Activated CD8-positive, alpha-beta memory T cell treated with anti-CD3 and anti-CD28 coated beads for 1 hour (primary cell): ENCODE measurements around the gene PRXL2B.
"Not testable (repeated sequence)": the region's sequence is repeated elsewhere in the genome, so short reads cannot be mapped to it uniquely, and the experiment has no call there.

Experiments
- DNase-seq, 2 donors: peaks; one replicate each; pipeline ENCODE4 v3.0.0-alpha.2; 2020; ENCODE audit warnings: low read depth in 1 of 2; ENCODE audit errors: extremely low read depth in 1 of 2

Gene PRXL2B

DNA sequence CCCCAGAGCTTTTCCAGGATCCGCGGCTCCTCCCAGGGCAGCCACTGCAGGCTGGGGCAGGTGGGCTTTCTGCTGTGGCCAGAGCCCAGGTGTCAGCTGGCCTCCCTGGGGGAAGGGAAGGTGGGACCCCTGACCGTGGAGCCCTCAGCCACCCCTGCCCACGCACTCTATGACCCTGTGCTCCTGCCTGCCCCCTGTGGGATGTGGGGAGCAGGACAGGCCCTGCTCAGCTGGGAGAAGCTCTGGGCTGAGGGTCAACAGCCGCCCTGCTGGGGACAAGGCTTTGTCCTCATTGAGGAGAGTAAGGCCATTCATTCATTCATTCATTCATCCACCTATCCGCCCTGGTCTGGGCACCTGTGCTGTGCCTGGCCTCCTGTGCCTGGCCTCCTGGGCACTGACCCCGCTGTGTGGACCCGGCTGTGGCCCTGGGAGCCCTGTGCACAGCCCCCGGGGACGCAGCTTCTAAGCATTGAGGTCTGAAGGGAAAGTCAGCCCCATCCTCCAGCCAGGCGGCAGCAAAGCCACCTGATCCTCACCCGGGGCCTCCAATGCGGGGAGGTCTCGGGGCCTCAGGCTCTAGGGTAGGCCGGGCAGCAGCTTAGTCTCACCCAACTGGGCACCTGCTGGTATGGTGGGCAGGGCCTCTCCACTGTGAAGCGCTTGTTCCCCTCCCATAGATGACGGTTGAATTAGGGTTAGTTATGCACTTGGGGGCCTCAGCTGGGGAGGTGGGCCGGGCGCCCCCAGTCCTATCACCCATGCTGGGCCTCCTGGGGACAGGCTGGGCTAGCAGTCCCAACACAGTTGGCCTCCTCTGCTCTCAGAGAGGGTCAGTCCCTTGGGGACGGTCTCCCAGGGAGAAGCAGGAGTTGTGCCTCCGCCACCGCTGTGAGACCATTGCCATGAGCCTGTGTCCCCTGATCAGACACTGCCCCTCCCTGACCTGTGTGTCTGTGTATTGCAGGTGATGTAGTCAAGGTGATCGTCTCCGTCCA, 24.4 kb upstream of the PRXL2B start:
- no peak for DNase-seq

DNA sequence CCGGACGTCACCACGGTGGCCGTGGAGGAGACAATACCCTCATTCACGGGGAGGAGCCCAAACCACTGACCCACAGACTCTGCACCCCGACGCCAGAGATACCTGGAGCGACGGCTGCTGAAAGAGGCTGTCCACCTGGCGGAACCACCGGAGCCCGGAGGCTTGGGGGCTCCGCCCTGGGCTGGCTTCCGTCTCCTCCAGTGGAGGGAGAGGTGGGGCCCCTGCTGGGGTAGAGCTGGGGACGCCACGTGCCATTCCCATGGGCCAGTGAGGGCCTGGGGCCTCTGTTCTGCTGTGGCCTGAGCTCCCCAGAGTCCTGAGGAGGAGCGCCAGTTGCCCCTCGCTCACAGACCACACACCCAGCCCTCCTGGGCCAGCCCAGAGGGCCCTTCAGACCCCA, 23.4 kb upstream of the PRXL2B start:
- no peak for DNase-seq

DNA sequence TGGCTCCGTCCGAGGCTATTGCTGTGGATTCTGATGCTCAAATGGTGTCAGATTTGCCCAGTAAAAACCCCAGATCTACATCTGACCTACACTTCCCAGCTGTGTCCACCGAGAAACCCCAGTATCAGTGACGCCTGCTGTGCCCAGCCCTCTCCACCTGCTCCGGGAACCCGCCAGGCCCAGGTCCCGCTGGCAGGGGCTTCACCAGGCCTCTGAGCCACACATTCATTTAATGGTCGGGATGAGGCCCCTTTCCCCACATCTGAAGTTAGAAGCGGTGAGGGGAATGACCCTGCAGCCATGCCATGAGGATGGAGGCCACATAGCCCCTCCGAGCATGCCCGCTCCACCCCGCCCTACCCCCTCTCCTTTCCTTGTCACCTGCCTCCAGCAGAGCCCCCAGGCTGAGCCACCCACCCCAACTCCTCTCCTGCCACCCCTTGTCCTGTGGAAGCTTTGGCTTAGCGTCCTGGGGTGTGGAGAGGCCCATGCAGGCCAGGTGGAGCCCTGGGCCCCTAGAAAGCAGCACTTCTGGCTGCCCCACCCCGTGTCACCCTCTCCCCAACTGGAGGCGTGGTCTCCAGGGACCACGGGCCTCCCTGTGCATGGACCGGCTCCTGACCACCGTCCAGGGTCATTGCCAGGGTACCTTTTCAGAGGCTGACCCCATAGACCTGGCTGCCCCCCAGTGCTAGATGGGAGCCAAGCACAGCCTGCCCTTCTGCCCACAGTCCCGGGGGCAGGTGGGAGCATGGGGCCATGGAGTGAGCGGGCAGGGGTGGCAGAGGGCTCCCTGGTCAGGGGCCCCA, 22.4 kb upstream of the PRXL2B start:
- DNase-seq: no peak

DNA sequence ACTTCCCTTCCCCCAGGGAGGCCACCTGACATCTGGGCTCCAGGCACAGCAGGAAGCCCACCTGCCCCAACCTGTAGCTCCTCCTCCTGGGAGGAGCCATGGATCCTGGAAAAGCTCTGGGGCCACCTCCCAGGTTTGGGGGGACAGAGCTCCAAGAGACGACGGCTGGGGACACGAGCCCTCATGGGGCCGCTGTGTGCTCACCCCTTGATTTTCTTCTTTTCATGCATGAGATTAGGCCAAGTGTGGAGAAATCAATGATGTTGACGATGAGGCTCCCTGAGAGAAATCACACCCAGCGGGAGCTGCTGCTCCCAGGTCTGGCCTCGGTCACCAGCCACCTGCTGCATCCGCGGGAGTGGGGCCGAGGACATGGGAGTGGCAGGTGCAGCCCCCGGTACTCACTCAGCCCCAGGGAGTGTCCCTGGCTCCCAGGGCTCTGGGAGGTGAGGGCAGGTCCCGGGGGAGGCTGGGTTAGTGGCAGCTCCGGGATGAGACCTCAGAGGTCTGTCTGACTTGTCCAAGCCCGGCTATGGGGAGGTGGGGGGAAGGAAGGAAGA, 21.7 kb upstream of the PRXL2B start:
- no peak for DNase-seq

DNA sequence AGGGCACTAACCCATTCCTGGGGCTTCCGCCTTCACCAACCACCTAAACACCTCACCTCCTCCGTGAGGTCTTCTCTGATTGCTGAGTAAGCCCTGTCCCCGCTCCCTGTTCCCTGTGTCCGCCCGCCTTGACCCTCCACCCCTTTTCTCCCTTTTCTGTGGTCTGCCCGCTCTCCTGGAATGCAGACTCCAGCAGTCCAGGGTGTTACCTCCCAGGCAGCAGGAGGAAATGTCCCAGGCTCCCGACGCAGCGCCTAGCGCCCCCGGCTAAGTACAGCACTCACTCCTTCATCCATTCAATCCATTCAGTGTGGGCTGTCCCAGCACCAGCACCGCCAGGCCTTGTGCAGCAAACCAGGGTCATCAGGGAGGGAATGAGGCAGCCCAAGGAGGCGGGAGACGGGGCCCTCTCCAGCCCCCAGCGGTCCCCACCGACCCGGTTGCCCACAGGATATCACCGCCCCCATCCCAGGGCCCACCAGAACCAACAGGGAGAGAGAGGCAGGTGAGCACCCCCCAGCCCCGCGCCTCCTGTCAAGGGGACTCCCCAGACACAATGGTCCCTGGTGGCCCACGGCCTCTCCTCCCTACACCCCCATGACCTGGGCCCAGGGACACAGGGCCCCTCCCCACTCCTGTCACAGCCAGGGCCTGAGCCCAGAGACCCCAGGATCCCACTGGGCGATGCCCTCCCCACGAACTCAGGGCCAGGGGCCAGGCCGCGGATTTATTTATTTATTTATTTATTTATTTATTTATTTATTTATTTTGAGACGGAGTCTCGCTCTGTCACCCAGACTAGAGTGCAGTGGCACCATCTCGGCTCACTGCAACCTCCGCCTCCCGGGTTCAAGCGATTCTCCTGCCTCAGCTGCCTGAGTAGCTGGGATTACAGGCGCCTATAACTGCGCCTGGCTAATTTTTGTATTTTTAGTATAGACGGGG, 20.2 kb upstream of the PRXL2B start:
- no peak for DNase-seq

DNA sequence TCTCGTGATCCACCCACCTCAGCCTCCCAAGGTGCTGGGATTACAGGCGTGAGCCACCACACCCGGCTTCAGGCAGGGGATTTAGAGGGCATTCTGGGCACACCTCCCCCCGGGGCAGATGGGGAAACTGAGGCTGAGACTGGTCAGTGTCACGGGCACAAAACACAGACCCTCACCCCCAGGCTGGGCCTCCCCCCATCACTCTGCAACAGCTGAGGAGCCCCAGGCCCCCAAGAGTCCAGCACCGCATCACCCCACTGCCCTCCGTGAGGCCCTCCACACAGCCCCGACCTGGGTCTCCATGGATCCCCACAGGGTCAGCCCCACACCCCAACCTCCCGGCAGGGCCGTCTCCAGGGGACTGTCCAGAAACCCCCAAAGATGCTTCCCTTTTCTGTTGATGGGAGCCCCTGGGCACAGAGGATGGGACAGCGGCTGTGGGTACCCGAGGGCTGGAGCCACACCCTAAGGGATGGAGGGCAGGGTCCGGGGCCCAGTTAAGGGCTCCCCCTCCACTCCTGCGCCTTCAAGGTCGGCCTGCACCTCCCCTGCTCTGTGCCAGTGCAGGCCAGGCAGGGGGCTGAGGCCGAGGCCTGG, 19.4 kb upstream of the PRXL2B start:
- DNase-seq: no peak

DNA sequence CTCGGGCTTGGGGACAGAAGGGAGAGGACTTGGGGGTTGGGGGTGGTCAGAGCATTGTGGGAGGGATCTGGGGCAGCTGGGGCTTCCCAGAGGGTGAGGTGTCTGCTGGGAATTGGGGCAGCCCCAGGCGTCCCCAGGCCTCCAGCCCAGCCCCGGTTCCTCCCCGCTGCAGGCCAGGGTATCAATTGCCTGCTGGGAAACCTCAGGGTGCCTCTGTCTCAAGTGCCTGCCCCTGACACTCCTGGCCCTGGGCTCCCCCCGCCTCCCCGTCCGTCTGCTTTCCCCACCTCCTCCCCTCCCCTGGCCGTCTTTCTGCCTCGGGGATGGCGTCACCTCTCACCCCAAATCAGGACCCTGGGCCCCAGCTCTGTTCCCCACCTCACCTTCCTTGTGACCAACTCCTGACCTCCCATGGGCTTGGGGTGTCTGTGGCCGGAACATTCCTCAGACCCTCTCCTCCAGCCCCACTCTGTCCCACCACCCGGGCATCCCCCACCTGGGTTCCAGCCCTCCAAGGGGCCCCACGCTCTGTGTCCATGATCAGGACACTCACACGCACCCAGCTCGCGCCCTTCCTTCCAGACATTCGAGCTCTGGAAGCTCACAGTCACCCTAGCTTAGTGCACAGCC, 18.3 kb upstream of the PRXL2B start:
- DNase-seq: not testable (repeated sequence)

DNA sequence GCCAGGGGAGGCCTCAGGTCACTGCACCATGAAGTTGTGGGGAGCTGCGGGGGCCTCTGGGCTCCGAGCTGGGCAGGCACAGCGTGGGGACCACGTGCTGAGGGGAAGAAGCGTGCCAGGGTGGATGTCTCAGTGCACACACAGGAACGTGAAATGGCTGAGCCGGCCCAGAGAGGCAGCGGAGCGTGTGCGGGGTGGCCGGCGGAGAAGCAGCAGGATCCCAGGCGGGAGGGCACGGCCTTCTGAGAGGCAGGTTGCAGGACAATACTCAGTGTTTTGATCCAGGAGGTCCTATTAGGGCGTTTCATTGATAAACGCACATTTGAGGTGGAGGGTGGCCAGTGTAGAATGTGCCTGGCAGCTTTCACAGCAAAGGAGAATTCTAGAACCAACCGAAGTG, 17.5 kb upstream of the PRXL2B start:
- no peak for DNase-seq

DNA sequence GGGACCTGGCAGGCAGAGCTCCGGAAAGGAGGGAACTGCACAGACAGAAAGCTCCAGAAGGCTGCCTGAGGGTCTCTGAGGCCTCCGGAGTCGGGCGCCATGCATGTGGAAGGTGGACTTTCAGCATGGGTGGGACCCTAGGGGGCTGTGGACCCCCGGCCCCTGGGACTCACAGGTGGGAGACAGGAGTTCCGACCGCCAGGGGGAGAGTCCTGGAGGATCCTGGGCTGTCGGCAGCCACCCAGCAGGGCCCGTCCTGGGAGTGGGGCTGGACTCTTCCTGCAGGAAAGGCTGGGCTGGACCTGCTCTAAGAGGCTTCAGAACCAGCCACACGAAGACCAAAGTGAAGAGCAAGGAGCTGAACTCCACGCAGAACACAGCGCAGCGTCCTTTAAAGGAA, 16.9 kb upstream of the PRXL2B start:
- not testable (repeated sequence) for DNase-seq

DNA sequence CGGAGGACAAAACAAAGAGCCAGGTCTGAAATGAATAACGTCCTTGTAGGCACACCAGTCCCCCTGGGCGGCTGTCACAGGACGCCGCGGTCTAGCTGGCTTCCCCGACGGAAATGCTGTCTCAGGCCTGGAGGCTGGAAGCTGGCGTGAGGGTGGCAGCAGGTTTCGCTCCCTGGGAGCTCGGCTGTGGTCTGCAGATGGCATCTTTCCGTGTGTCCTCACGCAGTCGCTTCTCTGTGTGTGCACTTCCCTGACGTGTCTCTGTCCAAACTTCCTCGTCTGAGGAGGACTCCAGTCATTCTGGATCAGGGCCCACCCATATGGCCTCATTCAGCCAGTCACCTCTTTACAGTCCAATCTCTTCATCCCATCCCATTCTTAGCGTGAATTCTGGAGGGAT, 16.2 kb upstream of the PRXL2B start:
- DNase-seq: no peak

DNA sequence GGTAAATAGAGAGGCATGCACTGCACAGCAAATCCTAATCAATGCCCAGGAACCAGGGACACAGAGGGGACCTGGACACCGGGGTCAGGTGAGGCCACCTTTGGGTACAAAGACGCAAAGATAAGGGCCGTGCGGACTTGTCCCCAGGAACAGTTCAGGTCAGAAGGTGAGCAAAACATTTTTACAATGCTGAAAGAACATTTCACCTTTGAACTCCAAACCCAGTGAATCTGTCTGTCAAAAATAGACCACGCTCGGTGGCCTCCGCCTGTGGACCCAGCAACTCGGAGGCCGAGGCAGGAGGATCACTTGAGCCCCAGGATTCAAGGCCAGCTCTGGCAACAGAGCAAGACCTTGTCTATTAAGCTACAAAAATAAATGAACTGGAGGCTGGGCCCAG, 15.2 kb upstream of the PRXL2B start:
- no peak for DNase-seq

DNA sequence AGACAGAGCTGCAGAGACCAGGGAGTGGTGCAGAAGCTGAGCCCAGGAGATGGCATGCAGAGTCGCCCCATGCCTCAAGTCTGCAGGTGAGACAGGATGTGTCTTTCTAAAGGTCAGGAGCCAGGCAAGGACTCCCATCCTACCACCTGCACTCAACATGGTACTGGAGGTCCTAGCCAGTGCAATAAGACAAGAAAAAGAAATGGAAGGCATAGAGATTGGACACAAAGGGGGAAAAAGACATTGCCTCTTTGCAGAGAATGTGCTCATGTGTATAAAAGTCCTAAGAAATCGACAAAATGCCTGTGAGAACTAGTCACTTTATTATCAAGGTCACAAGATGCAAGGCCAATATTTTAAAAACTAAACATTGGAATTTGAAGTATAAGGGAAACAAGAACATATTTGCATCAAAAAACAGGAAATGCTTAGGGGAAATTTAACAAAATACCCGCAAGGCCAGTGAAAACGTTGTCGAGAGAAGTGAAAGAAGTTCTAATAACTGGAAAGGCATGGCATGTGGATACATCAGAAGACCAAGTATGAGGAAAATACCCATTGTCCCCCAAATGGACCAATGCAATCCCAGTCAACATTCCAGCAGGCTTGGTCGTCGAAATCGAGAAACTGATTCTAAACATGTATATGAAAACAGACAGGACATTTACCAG, 13.2 kb upstream of the PRXL2B start:
- no peak for DNase-seq

DNA sequence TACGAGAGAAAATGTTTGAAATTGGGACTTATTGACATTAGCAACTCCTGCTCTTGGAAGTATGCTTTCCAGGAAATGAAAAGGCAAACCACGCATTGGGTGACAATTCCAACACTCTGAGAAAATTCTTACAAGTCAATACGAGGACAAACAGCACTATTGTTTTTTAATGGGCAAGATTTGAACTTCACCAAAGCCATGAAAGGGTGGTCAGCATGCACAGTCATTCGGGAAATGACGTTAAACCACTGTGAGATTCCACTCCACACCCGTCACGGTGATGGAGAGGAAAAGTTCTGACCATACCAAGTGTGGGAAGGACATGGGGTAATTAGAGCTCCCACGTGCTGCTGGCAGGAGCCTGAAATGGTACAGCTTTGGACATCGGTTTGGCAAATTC, 12.2 kb upstream of the PRXL2B start:
- DNase-seq: no peak

DNA sequence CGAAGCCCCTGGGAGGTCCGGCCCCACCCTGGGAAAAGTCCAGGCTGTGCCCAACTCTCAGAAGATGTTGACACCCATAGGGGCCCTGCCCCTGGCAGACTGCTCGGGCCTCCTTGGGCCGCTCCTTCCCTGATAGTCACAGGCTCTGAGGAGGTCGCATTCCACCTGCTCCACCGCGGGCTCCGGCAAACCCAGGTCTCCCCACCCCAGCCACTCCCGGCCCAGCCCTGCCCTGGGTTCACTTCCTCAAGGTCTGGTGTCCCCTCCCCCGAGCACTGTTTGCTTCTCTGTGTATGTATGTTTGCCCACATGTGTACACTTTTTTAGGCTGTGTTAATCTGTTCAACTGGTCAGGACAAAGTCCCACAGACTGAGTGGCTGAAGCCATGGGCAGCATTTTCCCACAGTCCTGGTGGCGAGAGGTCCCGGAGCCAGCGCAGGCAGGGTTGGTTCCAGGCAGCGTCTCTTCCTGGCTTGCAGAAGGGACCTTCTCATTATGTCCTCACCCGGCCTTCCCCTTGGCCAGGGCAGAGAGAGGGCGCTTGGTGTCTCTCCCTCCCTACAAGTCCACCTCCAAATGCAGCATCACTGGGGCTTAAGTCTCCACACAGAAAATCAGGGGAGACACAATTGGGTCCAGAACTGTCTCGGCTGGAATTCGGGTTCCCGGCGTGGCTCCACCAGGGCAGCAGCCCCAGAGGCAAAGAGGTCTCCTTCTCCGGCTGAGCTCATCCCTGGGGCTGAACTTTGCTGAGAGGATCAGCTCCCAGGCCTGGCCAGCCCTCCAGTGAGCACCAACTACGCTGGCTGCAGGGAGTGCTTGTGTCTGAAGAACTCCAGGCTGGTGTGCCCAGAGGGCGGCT, 10.5 kb upstream of the PRXL2B start:
- no peak for DNase-seq

DNA sequence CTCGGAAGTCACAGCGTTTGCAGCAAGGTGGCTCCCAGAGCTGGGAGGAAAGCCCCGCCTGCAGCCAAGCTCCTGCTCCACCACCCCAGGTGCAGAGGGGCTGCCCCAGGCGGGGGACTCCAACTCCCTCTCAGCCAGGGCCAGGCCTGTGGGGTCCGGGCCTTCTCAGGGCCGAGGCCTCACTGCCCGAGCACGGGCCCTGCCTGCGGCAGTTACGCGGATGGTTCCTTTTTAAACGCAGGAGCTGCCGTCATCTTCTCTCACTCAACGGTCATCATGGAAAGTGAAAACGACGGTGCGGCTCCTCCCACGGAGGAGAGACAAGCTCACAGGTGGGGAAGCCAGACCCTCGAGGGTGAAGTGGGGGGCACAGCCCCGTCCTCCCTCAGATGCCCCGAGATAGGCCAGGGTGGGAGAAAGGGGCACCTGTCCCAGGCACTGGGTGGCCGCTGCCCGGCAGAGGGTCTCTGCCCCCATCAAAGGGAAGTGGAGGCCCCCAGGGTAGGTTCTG, 9.0 kb upstream of the PRXL2B start:
- DNase-seq: peak in 1 of 2 donors; percentile 14

DNA sequence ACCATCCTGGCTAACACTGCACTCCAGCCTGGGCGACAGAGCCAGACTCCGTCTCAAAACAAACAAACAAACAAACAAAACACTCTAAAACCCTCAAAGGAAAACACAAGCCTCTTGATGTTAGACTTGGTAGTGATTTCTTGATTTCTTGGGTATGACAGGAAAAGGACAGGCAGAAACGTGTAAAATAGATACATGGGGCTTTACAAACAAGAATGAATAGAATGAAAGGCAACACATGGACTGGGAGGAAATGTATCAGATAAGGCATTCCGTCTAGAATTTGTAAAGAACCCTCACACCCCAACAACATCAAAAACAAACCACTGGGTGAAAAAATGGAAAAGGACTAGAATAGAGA, 7.8 kb upstream of the PRXL2B start:
- no peak for DNase-seq

DNA sequence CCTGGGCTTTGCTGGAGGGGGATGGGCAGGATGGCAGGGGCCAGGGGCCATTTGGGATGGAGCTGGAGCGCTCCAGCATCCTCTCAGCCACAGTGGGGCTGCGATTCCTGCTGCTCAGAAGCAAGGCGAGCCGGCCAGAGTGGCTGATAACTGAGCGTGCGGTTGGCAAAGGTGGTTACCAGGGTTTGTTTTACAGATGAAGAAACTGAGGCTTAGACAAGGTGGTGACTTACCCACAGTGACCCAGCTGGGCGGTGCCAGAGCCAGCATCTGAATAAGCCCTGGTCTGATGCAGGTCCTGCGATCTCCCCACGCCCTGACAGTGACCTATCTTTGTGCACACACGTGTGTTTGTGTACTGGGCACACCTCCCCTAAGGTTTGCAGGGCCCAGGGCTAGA, 5.9 kb upstream of the PRXL2B start:
- no peak for DNase-seq

DNA sequence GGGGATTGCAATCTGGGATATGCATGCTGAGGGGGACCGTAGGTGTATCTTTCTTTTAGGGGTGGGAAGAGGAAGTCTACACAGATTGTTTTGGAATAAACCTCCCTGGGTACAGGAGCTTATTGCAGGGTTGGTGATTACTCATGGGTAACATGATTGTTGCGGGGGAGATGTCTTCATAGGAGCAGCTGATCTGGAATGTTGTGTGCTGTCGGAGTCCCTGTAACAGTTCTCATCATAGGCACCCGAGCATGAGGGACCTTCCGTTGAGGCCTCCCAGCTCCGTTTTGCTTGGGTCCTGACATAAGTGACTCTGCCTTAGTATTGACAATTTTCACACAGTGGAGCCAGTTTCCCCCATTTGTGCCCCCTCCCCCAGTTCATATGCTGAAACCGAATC, 4.2 kb upstream of the PRXL2B start:
- DNase-seq: no peak
